Measurements from ENCODE around the gene P3H2. TPM values are rescaled to one million over a fixed set of nuclear protein-coding genes. Genes with fewer than 3 reads are reported as not detected.
A peak's percentile ranks its signal among the peaks of the same experiment; 100 is the strongest.

Gene P3H2
- total and polyA plus RNA-seq, 2 of the 4 experiments (the other 2 are of a cell fraction): 54.7 to 64.3 TPM

GRCh38 chr3:190008432-190008831 lies 112.3 kb downstream of the P3H2 start:
- Histone ChIP-seq H4K5ac (ENCODE audit: low read depth, low read length) (no peak overlapping the region), H3K27me3 (ENCODE audit: control insufficient read depth, insufficient read depth, low read length) (no peaks in the 10 kb centered on the region), H3K4me1 (ENCODE audit: control insufficient read depth, insufficient read depth, low read length) (peaks cover 15% of the 10 kb centered on the region), H3K23ac (ENCODE audit: low read depth, low read length) (no peak overlapping the region), H2BK5ac (ENCODE audit: low read depth, low read length, poor library complexity, severe bottlenecking) (no peak overlapping the region), H4K91ac (ENCODE audit: insufficient read depth, low read depth, low read length) (peak overlapping the region; percentile 9; the same call in 1 of the 2 replicates), H3K56ac (ENCODE audit: extremely low read depth, insufficient read depth, low read length) (no peak overlapping the region), H4K8ac (ENCODE audit: low read depth in 2 of 2, low read length in 2 of 2) (no peak overlapping the region), H3K9me1 (ENCODE audit: insufficient read depth, low read length) (peaks cover 1% of the 10 kb centered on the region; the same call in 1 of the 2 replicates), H3K14ac (replicated peaks; ENCODE audit: low read depth, low read length) (peak overlapping the region; percentile 1; the same call in 1 of the 2 replicates), H2AK9ac (replicated peaks; ENCODE audit: low read depth, low read length, poor library complexity) (no peak overlapping the region), H3K4me2 (ENCODE audit: low read depth, low read length) (peak overlapping the region; percentile 59; the same call in 1 of the 2 replicates), H2BK15ac (ENCODE audit: low read depth, low read length) (no peak overlapping the region), H4K20me1 (ENCODE audit: insufficient read depth, low read length) (no peaks in the 10 kb centered on the region; the same call in 1 of the 2 replicates), H2AFZ (replicated peaks; ENCODE audit: low read length, poor library complexity) (no peak overlapping the region), H3K27ac (ENCODE audit: insufficient read depth, low read length) (no peak overlapping the region), H3K36me3 (ENCODE audit: control insufficient read depth, insufficient read depth, low read length) (no peaks in the 10 kb centered on the region), H3K4me3 (ENCODE audit: insufficient read depth, low read depth, low read length) (no peak overlapping the region), H3K9me3 (ENCODE audit: control insufficient read depth, insufficient read depth, low read length) (no peaks in the 10 kb centered on the region), H3K9ac (ENCODE audit: low read depth, low read length) (no peak overlapping the region), H3K18ac (ENCODE audit: low read depth, low read length) (peak overlapping the region; percentile 73; the same call in 1 of the 2 replicates), H3K4ac (ENCODE audit: low read depth, low read length) (no peak overlapping the region), H2BK20ac (ENCODE audit: low read depth, low read length) (no peak overlapping the region), H2AK5ac (ENCODE audit: low read depth, low read length) (no peak overlapping the region), H2BK120ac (ENCODE audit: low read depth, low read length) (0 out of 2 replicates have a peak overlapping the region, but pooled peaks have one; percentile 9), H3K79me1 (ENCODE audit: low read depth in 1 of 2, low read length in 2 of 2) (peaks cover 9 to 30% of the 10 kb centered on the region in 2 experiments)
- TF ChIP-seq POLR2A (IDR thresholded peaks at IDR 0.05; ENCODE audit: low read depth, low read length) (no peak), NFE2L2 (IDR thresholded peaks at IDR 0.05; ENCODE audit: low read depth, low read length) (no peak), MAZ (IDR thresholded peaks at IDR 0.05; ENCODE audit: borderline replicate concordance, low read depth, low read length) (no peak), MXI1 (IDR thresholded peaks at IDR 0.05; ENCODE audit: borderline replicate concordance, low read depth, low read length) (no peak), CHD1 (IDR thresholded peaks at IDR 0.05; ENCODE audit: low read depth, low read length) (no peak), MAFK (IDR thresholded peaks at IDR 0.05; ENCODE audit: low read depth, low read length) (no peak)
- TF ChIP-seq, protein P1, sequence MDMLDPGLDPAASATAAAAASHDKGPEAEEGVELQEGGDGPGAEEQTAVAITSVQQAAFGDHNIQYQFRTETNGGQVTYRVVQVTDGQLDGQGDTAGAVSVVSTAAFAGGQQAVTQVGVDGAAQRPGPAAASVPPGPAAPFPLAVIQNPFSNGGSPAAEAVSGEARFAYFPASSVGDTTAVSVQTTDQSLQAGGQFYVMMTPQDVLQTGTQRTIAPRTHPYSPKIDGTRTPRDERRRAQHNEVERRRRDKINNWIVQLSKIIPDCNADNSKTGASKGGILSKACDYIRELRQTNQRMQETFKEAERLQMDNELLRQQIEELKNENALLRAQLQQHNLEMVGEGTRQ (IDR thresholded peaks at IDR 0.05; ENCODE audit: low read depth, low read length): no peak
- TF ChIP-seq, protein P2, sequence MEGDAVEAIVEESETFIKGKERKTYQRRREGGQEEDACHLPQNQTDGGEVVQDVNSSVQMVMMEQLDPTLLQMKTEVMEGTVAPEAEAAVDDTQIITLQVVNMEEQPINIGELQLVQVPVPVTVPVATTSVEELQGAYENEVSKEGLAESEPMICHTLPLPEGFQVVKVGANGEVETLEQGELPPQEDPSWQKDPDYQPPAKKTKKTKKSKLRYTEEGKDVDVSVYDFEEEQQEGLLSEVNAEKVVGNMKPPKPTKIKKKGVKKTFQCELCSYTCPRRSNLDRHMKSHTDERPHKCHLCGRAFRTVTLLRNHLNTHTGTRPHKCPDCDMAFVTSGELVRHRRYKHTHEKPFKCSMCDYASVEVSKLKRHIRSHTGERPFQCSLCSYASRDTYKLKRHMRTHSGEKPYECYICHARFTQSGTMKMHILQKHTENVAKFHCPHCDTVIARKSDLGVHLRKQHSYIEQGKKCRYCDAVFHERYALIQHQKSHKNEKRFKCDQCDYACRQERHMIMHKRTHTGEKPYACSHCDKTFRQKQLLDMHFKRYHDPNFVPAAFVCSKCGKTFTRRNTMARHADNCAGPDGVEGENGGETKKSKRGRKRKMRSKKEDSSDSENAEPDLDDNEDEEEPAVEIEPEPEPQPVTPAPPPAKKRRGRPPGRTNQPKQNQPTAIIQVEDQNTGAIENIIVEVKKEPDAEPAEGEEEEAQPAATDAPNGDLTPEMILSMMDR (conservative IDR thresholded peaks at IDR 0.05; ENCODE audit: low read depth, low read length): no peak
- dilution Hi-C loops (cut with HindIII; ENCODE audit: low sequenced_read_pairs, unreplicated experiment) (no loop called here), in situ Hi-C loops (cut with MboI; ENCODE audit: low sequenced_read_pairs) (no loop called here), intact Hi-C loops (cut with micrococcal nuclease) (no loop called here)
- BruUV-seq (replicated peaks): no TSS peak
- no CpG with 5 or more reads among the region's 2 CpGs for WGBS, 2 experiments (ENCODE audit: extremely low coverage in 2 of 2, insufficient read length in 1 of 2)
- CTCF ChIA-PET: interaction anchor here (0.6 to 1.1 kb wide), 4 partner anchors 9 to 96 kb away, joined by 3 read pairs; no protein-coding TSS in a partner anchor
- peak; percentile 43 for ATAC-seq (ENCODE audit: low read depth)
- DNase-seq: peak; percentile 65
- POLR2A ChIA-PET (ENCODE audit: unreplicated experiment): no interaction called here

Measured in IMR-90 (cell line).